HEK293 (cell line): Measurements from ENCODE around the gene THOP1.

ENCODE experiments used
- ELK4 ChIP-seq: IDR thresholded peaks from 2 replicates; pipeline ENCODE4 v1.6.1; 2011; ENCODE audit warnings: mild to moderate bottlenecking, low read depth, low read length, borderline replicate concordance
- GLI4 ChIP-seq: fragments of 450-650 bp; formaldehyde crosslinking; IDR thresholded peaks from 2 replicates; pipeline ENCODE4 v1.5.1; 2016; ENCODE audit warnings: missing biosample characterization, missing genetic modification characterization
- HOXA7 ChIP-seq: sonication (generic); formaldehyde crosslinking; IDR thresholded peaks from 2 replicates; pipeline ENCODE4 v1.8.1; 2022; ENCODE audit warnings: missing genetic modification reagents, borderline replicate concordance
- IKZF3 ChIP-seq: fragments of 450-650 bp; IDR thresholded peaks from 2 replicates; pipeline ENCODE4 v1.5.0; 2018; ENCODE audit warnings: missing biosample characterization, mild to moderate bottlenecking, missing genetic modification characterization, moderate library complexity
- PRDM10 ChIP-seq: fragments of 450-650 bp; formaldehyde crosslinking; IDR thresholded peaks from 2 replicates; pipeline ENCODE4 v1.5.1; 2016; ENCODE audit warnings: missing biosample characterization, missing genetic modification characterization
- ZBTB11 ChIP-seq: fragments of 450-650 bp; formaldehyde crosslinking; conservative IDR thresholded peaks from 2 replicates; pipeline ENCODE4 v1.5.1; 2016; ENCODE audit warnings: low read depth, missing biosample characterization, missing genetic modification characterization
- ZIC2 ChIP-seq: fragments of 450-650 bp; formaldehyde crosslinking; IDR thresholded peaks from 2 replicates; pipeline ENCODE4 v1.5.1; 2016; ENCODE audit warnings: missing biosample characterization, missing genetic modification characterization
- ZNF114 ChIP-seq: fragments of 450-650 bp; formaldehyde crosslinking; IDR thresholded peaks from 2 replicates; pipeline ENCODE4 v1.5.0; 2017; ENCODE audit warnings: missing biosample characterization, missing genetic modification characterization
- ZNF146 ChIP-seq: fragments of 450-650 bp; formaldehyde crosslinking; IDR thresholded peaks from 2 replicates; pipeline ENCODE4 v1.5.1; 2016; ENCODE audit warnings: missing biosample characterization, missing genetic modification characterization
- ZNF202 ChIP-seq: fragments of 450-650 bp; formaldehyde crosslinking; IDR thresholded peaks from 2 replicates; pipeline ENCODE4 v1.5.1; 2016; ENCODE audit warnings: missing biosample characterization, missing genetic modification characterization, borderline replicate concordance
- ZNF280C ChIP-seq: fragments of 450-650 bp; formaldehyde crosslinking; IDR thresholded peaks from 2 replicates; pipeline ENCODE4 v1.5.1; 2016; ENCODE audit warnings: missing biosample characterization, missing genetic modification characterization
- ZNF302 ChIP-seq: fragments of 450-650 bp; formaldehyde crosslinking; IDR thresholded peaks from 2 replicates; pipeline ENCODE4 v1.5.1; 2016; ENCODE audit warnings: missing biosample characterization, missing genetic modification characterization, low read depth
- ZNF335 ChIP-seq: fragments of 450-650 bp; formaldehyde crosslinking; conservative IDR thresholded peaks from 2 replicates; pipeline ENCODE4 v1.5.1; 2016; ENCODE audit warnings: missing biosample characterization, missing genetic modification characterization
- ZNF394 ChIP-seq: fragments of 450-650 bp; formaldehyde crosslinking; IDR thresholded peaks from 2 replicates; pipeline ENCODE4 v1.5.1; 2016; ENCODE audit warnings: missing biosample characterization, missing genetic modification characterization, mild to moderate bottlenecking, moderate library complexity, borderline replicate concordance
- ZNF449 ChIP-seq: fragments of 450-650 bp; formaldehyde crosslinking; IDR thresholded peaks from 2 replicates; pipeline ENCODE4 v1.5.1; 2017; ENCODE audit warnings: missing biosample characterization, mild to moderate bottlenecking, missing genetic modification characterization, moderate library complexity
- ZNF561 ChIP-seq: fragments of 450-650 bp; IDR thresholded peaks from 2 replicates; pipeline ENCODE4 v1.5.1; 2018; ENCODE audit warnings: missing biosample characterization, missing genetic modification characterization, borderline replicate concordance
- ZNF621 ChIP-seq: fragments of 450-650 bp; formaldehyde crosslinking; IDR thresholded peaks from 2 replicates; pipeline ENCODE4 v1.5.1; 2017; ENCODE audit warnings: missing biosample characterization, missing genetic modification characterization
- ZNF629 ChIP-seq: fragments of 450-650 bp; formaldehyde crosslinking; IDR thresholded peaks from 2 replicates; pipeline ENCODE4 v1.5.1; 2017; ENCODE audit warnings: missing biosample characterization, missing genetic modification characterization
- ZNF639 ChIP-seq: fragments of 450-650 bp; formaldehyde crosslinking; IDR thresholded peaks from 2 replicates; pipeline ENCODE4 v1.5.1; 2016; ENCODE audit warnings: missing biosample characterization, missing genetic modification characterization
- ZNF670 ChIP-seq: fragments of 450-650 bp; formaldehyde crosslinking; IDR thresholded peaks from 2 replicates; pipeline ENCODE4 v1.5.1; 2016; ENCODE audit warnings: missing biosample characterization, missing genetic modification characterization, low read depth
- ZNF791 ChIP-seq: fragments of 450-650 bp; formaldehyde crosslinking; IDR thresholded peaks from 2 replicates; pipeline ENCODE4 v1.5.1; 2016; ENCODE audit warnings: missing biosample characterization, missing genetic modification characterization
- ZNF830 ChIP-seq: fragments of 450-650 bp; IDR thresholded peaks from 2 replicates; pipeline ENCODE4 v1.5.0; 2018; ENCODE audit warnings: missing biosample characterization, missing genetic modification characterization, low read depth, mild to moderate bottlenecking, moderate library complexity
- ZNF843 ChIP-seq: fragments of 450-650 bp; formaldehyde crosslinking; IDR thresholded peaks from 2 replicates; pipeline ENCODE4 v1.5.1; 2016; ENCODE audit warnings: missing biosample characterization, missing genetic modification characterization
- ZXDB ChIP-seq: fragments of 450-650 bp; formaldehyde crosslinking; IDR thresholded peaks from 2 replicates; pipeline ENCODE4 v1.5.1; 2016; ENCODE audit warnings: missing biosample characterization, missing genetic modification characterization

The THOP1 gene

GRCh38 chr19:2840794-2841791 lies 55.8 kb downstream of the THOP1 start, which contains the start of gene ZNF555 (continued):
- TF ChIP-seq ZNF394 (tag by site-specific recombination) (peak; percentile 33; the same call in 1 of the 2 replicates), ZBTB11 (tag by site-specific recombination) (peak; percentile 44), ZNF146 (tag by site-specific recombination) (peak; percentile 63; the same call in 1 of the 2 replicates), ZNF629 (tag by site-specific recombination) (peak; percentile 92), HOXA7 (CRISPR knock-in tag) (no peak), ZNF302 (tag by site-specific recombination) (0 out of 2 replicates have a peak, but pooled peaks have one; percentile 53), ZNF843 (peak; percentile 78), ZNF335 (peak; percentile 97), ZIC2 (tag by site-specific recombination) (peak; percentile 52), ZNF670 (tag by site-specific recombination) (no peak), ELK4 (no peak), ZNF202 (tag by site-specific recombination) (no peak), ZNF449 (0 out of 2 replicates have a peak, but pooled peaks have one; percentile 44), ZNF621 (no peak), GLI4 (tag by site-specific recombination) (no peak), PRDM10 (peak; percentile 62), ZXDB (peak; percentile 95), ZNF830 (tag by site-specific recombination) (no peak), IKZF3 (tag by site-specific recombination) (0 out of 2 replicates have a peak, but pooled peaks have one; percentile 8), ZNF280C (tag by site-specific recombination) (no peak), ZNF561 (tag by site-specific recombination) (peak; percentile 42; the same call in 1 of the 2 replicates), ZNF114 (tag by site-specific recombination) (no peak), ZNF791 (tag by site-specific recombination) (no peak), ZNF639 (tag by site-specific recombination) (peak; percentile 74; the same call in 1 of the 2 replicates)
